GM19239 (cell line): Measurements from ENCODE around the gene PLXNA3.

Experiments used
- DNase-seq: peaks from one replicate; pipeline ENCODE4 v3.0.0; 2011; ENCODE audit warnings: low spot score; ENCODE audit not compliant: insufficient read length
- FAIRE-seq: peaks from 2 replicates; lab custom pipeline; 2011; peaks lifted over from hg19 to GRCh38; lab: Jason Lieb, UNC

PLXNA3 gene

DNA sequence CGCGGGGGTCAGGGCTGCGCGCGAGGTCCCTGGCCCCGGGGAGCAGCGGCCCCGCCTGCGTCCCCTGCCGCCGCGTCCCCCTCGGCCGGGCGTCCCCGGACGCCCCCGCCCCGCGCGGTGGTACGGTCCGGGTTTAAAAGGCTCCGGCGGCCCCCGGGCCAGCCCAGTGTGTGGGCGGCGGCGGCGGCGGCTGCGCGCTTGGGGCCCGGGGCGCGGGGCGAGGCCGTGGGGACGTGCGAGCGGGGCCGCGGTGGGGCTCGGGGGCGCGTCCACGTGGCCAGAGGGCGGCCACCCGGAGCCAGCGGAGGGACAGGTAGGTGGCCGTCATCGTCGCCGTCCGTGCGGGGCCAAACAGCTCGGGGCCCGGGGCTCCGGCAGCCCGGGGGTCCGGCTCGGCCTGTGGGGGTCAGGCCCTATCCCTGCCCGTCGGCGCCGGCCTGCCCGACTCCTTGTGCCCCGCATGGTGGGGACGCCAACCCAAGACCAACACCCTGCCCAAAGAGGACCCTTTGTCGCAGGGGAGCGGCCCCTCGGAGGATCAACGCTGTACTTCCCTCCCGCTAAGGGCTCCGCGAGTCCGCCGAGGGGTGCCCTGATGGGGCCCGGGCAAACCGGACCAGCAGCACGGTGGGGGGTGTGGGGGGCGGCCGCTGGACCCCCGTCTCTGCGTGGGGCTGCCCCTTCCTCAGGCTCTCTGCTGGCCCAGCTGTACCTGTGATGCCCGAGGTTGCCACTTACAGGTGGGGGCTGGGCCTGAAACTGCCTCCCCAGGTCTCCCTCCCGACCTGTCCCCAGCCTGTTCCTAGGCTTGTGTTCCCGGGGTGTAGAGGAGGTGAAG, at the start of gene PLXNA3:
Gene PLXNA3 (plus strand): TSS at position 166 of the 838 bp plus-strand sequence. CDS start 1,903 bp downstream, outside the sequence.
- FAIRE-seq = no peak
- DNase-seq = peak; percentile 53

- FAIRE-seq (no peak), DNase-seq (no peak)
Observed at GRCh38 chrX:154408659-154409221, 49.3 kb upstream of the PLXNA3 start.

GRCh38 chrX:154409222-154409871, 48.7 kb upstream of the PLXNA3 start, which contains the start of gene DNASE1L1:
Gene DNASE1L1 (minus strand): TSS chrX:154409254. CDS start chrX:154405568, 3,686 bp downstream.
- FAIRE-seq (peak; percentile 91), DNase-seq (no peak)

GRCh38 chrX:154411981-154412340, 46.1 kb upstream of the PLXNA3 start:
- DNase-seq = peak; percentile 46
- no peak for FAIRE-seq

GRCh38 chrX:154412468-154412867, 45.6 kb upstream of the PLXNA3 start:
- DNase-seq (no peak), FAIRE-seq (peak; percentile 98)

DNA sequence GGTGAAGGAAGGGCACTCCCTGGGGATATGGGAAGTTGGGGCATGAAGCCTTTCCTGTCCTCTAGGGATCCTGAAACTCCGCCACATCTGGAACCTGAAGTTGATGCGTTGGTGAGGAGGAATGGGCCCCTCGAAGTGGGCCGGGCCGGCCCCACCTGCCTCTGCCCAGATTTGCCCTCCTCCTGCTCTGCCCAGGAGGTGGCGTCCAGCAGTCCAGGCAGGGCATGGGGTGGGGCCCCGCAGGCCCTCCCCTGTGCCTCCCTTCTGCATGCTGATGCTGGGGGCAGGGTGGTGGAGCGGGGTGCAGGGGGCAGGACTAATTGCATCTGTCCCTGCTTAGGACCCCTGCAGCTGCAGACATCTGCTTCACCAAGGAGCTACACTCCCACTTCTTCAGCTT, 44.9 kb upstream of the PLXNA3 start:
- FAIRE-seq = no peak

GRCh38 chrX:154417157-154417556, 40.9 kb upstream of the PLXNA3 start:
- DNase-seq (no peak), FAIRE-seq (no peak)

More for the DNA sequence above, 44.9 kb upstream of the PLXNA3 start:
- DNase-seq = no peak

- DNase-seq (no peak), FAIRE-seq (no peak)
Observed at GRCh38 chrX:154419189-154419588, 38.9 kb upstream of the PLXNA3 start.

DNA sequence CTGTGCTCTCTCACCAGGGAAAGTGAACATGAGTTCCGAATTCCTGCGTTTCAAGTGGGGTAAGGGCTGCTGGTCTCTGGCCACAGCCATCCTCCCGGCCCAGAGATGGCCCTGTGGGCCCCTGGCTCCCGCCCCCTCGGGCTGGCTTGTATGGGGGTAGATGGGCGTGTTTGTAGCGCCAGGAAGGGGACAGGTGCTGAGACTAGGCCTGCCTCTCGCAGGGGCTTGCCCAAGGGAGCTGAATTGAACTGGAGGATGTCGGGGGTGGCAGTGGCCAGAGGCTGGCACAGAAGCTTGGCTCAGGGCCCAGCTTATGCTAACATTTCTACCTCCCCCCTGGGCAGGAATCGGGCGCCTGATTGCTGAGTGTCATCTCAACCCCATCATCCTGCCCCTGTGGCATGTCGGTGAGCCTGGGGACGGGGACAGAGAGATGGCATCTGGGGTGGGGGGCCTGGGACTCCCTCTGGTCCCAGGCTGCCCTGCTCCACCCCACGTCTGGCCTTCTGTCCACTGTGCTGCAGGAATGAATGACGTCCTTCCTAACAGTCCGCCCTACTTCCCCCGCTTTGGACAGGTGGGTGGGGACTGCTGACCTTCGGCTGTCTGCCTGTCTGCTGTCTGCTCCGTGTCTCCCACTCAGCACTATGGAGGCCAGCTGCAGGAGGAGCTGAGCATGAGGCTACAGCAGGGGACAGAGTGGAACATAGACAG, 38.2 kb upstream of the PLXNA3 start:
- FAIRE-seq = no peak
- DNase-seq = no peak

DNA sequence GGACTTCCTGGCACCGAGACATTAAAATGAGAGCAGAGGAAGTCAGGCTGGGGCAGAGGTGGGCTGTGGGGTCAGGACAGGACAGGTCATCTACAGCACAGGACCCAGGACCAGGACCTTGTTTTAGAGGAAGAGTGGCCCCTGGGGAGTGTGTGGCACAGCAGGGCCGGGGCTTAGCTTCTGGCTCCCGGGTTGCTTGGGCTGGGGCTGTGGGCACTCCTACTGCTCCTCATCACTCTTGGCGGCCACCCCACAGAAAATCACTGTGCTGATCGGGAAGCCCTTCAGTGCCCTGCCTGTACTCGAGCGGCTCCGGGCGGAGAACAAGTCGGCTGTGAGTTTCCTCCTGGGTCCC, 37.7 kb upstream of the PLXNA3 start:
- no peak for DNase-seq

DNA sequence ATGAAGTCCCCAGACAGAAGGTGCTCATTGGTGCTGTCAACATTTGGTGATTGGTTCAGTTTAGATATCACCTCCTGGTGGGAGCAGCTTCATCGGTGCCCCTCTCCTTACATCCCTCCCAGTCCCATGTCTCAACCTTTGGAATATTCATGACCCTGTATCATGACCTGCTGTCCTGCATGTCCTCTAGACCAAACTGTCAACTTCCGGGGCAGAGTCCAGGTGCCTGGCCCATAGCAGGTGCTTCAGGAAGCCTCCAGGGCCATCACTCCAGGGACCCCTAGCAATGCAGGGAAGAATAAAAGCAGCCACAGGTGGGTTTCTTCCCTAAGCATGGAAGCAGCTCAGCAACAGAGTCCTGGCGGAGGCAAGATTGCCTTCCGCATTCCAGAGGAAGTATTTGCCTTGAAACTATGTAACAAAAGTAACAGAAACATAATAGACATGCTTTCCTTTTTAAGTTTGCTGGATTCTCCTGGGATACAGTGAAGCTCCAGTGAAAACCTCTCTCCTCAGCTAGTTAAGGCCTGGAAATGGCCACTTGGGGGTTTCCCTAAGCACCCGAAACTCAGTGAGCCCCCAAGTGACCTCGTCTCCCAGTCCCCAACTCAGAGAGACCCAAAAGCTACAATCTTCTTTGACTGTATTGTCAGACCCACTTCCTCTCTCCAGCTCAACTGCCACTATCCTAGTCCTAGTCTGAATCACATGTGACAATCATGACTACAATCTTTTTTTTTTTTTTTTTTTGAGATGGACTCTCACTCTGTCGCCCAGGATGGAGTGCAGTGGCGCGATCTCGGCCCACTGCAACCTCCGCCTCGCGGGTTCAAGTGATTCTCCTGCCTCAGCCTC, 30.9 kb upstream of the PLXNA3 start:
- FAIRE-seq (no peak), DNase-seq (no peak)

More for the DNA sequence above, 37.7 kb upstream of the PLXNA3 start:
- no peak for FAIRE-seq

DNA sequence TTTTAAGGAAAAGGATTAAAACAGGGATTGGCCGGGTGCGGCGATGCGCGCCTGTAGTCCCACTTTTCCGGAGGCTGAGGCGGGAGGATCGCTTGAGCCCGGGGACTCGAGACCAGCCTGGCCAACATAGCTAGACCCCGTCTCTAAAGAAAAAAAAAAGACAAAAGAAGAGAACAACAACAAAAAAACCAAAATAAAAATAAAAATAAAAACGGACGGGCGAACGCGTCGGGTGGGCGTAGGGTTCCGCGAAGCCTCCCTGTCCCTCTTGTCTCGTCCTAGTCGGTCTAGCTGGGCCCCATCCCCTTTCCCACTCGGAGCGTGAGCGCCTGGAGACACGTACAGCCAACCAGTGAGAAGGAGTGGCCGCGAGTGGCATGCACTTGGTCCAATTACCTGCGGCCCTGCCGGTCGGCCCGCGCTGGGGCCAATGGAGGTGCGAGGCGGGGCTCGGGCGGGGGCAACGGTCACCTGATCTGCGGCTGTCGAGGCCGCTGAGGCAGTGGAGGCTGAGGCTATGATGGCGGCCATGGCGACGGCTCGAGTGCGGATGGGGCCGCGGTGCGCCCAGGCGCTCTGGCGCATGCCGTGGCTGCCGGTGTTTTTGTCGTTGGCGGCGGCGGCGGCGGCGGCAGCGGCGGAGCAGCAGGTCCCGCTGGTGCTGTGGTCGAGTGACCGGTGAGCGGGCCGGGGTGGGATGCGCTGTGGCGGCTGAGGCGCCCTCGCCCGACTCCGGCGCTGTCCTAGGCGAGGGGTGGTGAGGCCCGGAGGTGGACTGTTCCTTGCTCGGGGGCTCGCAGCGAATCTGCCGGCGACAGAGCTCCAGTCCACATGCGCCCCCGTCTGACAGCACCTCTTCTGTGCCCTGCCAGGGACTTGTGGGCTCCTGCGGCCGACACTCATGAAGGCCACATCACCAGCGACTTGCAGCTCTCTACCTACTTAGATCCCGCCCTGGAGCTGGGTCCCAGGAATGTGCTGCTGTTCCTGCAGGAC, 29.6 kb upstream of the PLXNA3 start, which contains the start of gene ATP6AP1:
Gene ATP6AP1 (plus strand): TSS at position 502 of the 996 bp plus-strand sequence. CDS start 16 bp downstream, at position 518.
- FAIRE-seq = peak; percentile 97
- peak; percentile 84 for DNase-seq

DNA sequence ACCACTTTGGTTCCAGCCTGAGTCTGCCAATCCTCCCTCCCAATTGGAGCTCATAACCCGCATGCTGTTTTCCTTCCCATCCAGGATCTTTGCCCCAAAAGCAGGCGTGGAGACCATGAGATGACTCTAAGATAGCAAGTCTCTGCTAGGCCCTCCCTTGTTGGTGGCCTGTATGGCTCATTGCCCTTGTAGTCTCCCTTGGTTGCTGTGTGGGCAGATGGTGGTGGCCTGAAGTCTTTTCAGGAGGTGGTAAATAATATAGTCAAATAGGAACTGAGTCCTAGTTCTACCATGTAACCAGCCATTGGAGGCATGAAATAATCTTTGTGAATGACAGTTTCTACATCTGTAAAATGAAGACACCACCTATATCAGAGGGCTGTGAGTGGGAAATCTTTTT, 28.4 kb upstream of the PLXNA3 start:
- FAIRE-seq = no peak
- DNase-seq = no peak

DNA sequence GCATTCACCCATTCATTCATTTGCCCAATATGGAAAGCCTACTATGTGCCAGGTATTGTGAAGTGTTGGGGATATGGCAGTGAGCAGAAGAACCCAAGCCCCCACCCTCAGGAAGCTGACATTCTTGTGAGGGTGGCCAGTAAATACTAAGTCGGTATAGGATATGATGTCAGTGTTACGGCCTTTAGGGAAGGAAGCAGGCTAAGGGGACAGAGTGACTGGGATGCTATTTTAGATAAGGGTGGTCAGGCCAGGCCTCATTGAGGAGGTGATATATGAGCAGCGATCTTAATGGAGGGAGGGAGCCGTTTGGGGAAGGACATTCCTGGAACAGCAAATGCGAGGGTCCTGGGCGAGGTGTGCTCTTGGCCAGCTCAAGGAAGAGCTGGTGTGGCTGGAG, 27.6 kb upstream of the PLXNA3 start:
- FAIRE-seq = no peak
- no peak for DNase-seq

- no peak for FAIRE-seq
- no peak for DNase-seq
Observed at GRCh38 chrX:154430916-154431315, 27.2 kb upstream of the PLXNA3 start.

DNA sequence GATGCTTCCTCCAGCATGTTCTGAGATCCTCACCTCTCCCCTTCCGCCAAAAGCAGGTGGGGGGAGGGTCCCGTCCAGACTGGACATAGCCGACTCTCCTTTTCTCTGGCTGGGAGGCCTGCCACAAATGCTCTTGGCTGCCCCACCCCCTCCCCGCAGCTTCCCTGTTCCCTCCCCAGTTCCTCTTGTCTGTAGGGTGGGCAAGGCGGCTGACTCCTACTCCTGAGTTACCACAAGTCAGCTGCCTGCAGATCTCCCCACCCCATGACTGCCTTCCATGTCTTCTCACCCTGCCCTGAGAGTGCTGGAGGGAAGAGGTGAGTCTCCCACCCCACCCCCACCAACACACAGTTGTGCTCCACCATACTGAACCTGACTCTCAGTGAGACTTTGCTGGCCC, 26.7 kb upstream of the PLXNA3 start:
- DNase-seq (no peak), FAIRE-seq (no peak)

- FAIRE-seq = no peak
- DNase-seq = no peak
Observed at GRCh38 chrX:154432210-154432609, 25.9 kb upstream of the PLXNA3 start.

DNA sequence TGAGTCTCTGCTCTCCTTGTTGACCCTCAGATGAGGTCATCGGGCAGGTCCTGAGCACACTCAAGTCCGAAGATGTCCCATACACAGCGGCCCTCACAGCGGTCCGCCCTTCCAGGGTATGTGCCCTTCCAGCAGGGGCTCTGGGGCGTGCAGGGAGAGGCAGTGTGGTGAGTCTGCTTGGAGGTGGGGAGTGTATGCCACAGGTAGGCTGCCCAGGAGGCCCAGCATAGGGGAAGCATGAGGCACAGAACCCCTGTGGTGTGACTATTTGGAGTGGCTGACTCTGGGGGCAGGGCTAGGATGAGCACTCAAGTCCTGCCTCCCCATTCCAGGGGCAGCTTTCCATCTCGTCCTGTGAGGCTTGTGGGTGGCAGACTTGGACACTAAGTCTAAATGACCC, 24.5 kb upstream of the PLXNA3 start:
- DNase-seq (no peak), FAIRE-seq (no peak)
